HepG2 (cell line): ENCODE measurements around the gene ZCWPW2. TPM values are rescaled to one million over a fixed set of nuclear protein-coding genes. Genes with fewer than 3 reads are reported as not detected.

ENCODE experiments used
- FOXA3 ChIP-seq: IDR thresholded peaks from 2 replicates; pipeline ENCODE4 v1.6.1; 2016; ENCODE audit warnings: missing genetic modification reagents, missing compliant biosample characterization
- ISL2 ChIP-seq: sonication (generic); formaldehyde crosslinking; IDR thresholded peaks from 2 replicates; pipeline ENCODE4 v1.5.0; 2020; ENCODE audit warnings: missing genetic modification reagents
- NFIC ChIP-seq: IDR thresholded peaks from 2 replicates; pipeline ENCODE4 v1.6.1; 2012; ENCODE audit warnings: mild to moderate bottlenecking, low read length, inconsistent platforms
- POGZ ChIP-seq: sonication (generic); formaldehyde crosslinking; IDR thresholded peaks from 2 replicates; pipeline ENCODE4 v1.4.0; 2020; ENCODE audit warnings: mild to moderate bottlenecking, missing genetic modification reagents
- RARA ChIP-seq: IDR thresholded peaks from 2 replicates; pipeline ENCODE4 v1.6.1; 2016; ENCODE audit warnings: missing genetic modification reagents, missing compliant biosample characterization
- RBFOX2 ChIP-seq: fragments of 200-400 bp; formaldehyde crosslinking; IDR thresholded peaks from 2 replicates; pipeline ENCODE4 v1.6.1; 2017; ENCODE audit warnings: low read depth, mild to moderate bottlenecking, low read length
- RCOR2 ChIP-seq: IDR thresholded peaks from 2 replicates; pipeline ENCODE4 v1.6.1; 2016; ENCODE audit warnings: missing biosample characterization, missing genetic modification reagents
- RXRB ChIP-seq: IDR thresholded peaks from 2 replicates; pipeline ENCODE4 v1.6.1; 2016; ENCODE audit warnings: borderline replicate concordance, missing genetic modification reagents, missing compliant biosample characterization
- SOX5 ChIP-seq: IDR thresholded peaks from 2 replicates; pipeline ENCODE4 v1.6.1; 2016; ENCODE audit warnings: borderline replicate concordance
- polyA plus RNA-seq, 8 experiments: library from polyadenylated mRNA; depleted of rRNA in 3 of 8; stranded (reverse) in 7 of 8; unstranded in 1 of 8; fragments of >200 nt; fragmentation: Illumina TruSeq in 4 of 8; extraction: Trizol in 4 of 8; gene quantifications; 2 replicates each; pipeline versions ENCODE4 v1.2.1 to v1.2.3, GENCODE V29; 2011 to 2016; ENCODE audit warnings: low read depth in 4 of 8, missing spikeins in 1 of 8, mixed read lengths in 1 of 8; ENCODE audit not compliant: insufficient read depth in 1 of 8
- total RNA-seq, 5 experiments: library from RNA; depleted of rRNA; stranded (reverse); fragments of >200 nt; fragmentation: Illumina TruSeq; extraction: Trizol; gene quantifications; 2 replicates each; pipeline ENCODE4 v1.2.3, GENCODE V29; 2016; ENCODE audit warnings: low read depth in 1 of 5
- TF ChIP-seq, protein P1 (sequence below): sonication (generic); formaldehyde crosslinking; conservative IDR thresholded peaks from 2 replicates; pipeline ENCODE4 v1.4.0; 2020; ENCODE audit warnings: mild to moderate bottlenecking, missing genetic modification reagents, moderate library complexity
- TF ChIP-seq, protein P2 (sequence below): sonication (generic); formaldehyde crosslinking; IDR thresholded peaks from 2 replicates; pipeline ENCODE4 v1.4.0; 2020; ENCODE audit warnings: missing genetic modification reagents
- TF ChIP-seq, protein P3 (sequence below): IDR thresholded peaks from 2 replicates; pipeline ENCODE4 v1.6.1; 2012; ENCODE audit warnings: low read depth, low read length, improper control_type of control experiment
- TF ChIP-seq, protein P4 (sequence below): sonication (generic); formaldehyde crosslinking; IDR thresholded peaks from one replicate; pipeline ENCODE4 v1.5.1; 2020; ENCODE audit warnings: mild to moderate bottlenecking, missing genetic modification reagents; ENCODE audit errors: not compliant biosample characterization

ZCWPW2 gene
- total and polyA plus RNA-seq, 2 of the 13 experiments (the other 11 are each of a cell fraction or from before 2014, with no cell fraction given): 0.17 to 0.53 TPM

DNA sequence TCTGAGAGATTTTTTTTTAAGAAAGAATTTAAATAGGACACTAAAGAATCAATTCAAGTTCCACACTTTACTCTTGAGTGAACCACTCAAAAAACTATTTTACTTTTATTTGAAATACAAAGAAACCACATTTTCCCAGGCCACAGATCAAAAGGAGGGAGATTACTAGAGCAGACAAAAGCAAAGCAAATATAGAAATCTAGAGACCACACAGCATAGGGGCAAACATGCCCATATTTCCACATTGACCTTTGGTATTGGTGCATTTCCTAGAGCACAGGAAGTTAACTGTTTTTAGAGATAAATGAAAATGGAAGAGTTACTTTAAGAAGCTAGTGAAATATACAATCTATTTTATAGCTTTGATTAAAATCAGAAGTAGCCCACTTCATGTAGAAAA, 27.5 kb upstream of the ZCWPW2 start (continued):
- TF ChIP-seq, protein P1, sequence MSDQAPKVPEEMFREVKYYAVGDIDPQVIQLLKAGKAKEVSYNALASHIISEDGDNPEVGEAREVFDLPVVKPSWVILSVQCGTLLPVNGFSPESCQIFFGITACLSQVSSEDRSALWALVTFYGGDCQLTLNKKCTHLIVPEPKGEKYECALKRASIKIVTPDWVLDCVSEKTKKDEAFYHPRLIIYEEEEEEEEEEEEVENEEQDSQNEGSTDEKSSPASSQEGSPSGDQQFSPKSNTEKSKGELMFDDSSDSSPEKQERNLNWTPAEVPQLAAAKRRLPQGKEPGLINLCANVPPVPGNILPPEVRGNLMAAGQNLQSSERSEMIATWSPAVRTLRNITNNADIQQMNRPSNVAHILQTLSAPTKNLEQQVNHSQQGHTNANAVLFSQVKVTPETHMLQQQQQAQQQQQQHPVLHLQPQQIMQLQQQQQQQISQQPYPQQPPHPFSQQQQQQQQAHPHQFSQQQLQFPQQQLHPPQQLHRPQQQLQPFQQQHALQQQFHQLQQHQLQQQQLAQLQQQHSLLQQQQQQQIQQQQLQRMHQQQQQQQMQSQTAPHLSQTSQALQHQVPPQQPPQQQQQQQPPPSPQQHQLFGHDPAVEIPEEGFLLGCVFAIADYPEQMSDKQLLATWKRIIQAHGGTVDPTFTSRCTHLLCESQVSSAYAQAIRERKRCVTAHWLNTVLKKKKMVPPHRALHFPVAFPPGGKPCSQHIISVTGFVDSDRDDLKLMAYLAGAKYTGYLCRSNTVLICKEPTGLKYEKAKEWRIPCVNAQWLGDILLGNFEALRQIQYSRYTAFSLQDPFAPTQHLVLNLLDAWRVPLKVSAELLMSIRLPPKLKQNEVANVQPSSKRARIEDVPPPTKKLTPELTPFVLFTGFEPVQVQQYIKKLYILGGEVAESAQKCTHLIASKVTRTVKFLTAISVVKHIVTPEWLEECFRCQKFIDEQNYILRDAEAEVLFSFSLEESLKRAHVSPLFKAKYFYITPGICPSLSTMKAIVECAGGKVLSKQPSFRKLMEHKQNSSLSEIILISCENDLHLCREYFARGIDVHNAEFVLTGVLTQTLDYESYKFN (CRISPR knock-in tag): peak; percentile 77
- TF ChIP-seq RARA (CRISPR knock-in tag) (peak; percentile 70), RXRB (CRISPR knock-in tag) (0 out of 2 replicates have a peak, but pooled peaks have one; percentile 29), ISL2 (CRISPR knock-in tag) (peak; percentile 83), POGZ (CRISPR knock-in tag) (peak; percentile 80), SOX5 (peak; percentile 63; the same call in 1 of the 2 replicates), RBFOX2 (no peak), NFIC (peak; percentile 59; the same call in 1 of the 2 replicates), RCOR2 (CRISPR knock-in tag) (0 out of 2 replicates have a peak, but pooled peaks have one; percentile 30), FOXA3 (CRISPR knock-in tag) (peak; percentile 60)
- TF ChIP-seq, protein P2, sequence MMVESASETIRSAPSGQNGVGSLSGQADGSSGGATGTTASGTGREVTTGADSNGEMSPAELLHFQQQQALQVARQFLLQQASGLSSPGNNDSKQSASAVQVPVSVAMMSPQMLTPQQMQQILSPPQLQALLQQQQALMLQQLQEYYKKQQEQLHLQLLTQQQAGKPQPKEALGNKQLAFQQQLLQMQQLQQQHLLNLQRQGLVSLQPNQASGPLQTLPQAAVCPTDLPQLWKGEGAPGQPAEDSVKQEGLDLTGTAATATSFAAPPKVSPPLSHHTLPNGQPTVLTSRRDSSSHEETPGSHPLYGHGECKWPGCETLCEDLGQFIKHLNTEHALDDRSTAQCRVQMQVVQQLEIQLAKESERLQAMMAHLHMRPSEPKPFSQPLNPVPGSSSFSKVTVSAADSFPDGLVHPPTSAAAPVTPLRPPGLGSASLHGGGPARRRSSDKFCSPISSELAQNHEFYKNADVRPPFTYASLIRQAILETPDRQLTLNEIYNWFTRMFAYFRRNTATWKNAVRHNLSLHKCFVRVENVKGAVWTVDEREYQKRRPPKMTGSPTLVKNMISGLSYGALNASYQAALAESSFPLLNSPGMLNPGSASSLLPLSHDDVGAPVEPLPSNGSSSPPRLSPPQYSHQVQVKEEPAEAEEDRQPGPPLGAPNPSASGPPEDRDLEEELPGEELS (CRISPR knock-in tag): peak; percentile 43; the same call in 1 of the 2 replicates
- TF ChIP-seq, protein P3, sequence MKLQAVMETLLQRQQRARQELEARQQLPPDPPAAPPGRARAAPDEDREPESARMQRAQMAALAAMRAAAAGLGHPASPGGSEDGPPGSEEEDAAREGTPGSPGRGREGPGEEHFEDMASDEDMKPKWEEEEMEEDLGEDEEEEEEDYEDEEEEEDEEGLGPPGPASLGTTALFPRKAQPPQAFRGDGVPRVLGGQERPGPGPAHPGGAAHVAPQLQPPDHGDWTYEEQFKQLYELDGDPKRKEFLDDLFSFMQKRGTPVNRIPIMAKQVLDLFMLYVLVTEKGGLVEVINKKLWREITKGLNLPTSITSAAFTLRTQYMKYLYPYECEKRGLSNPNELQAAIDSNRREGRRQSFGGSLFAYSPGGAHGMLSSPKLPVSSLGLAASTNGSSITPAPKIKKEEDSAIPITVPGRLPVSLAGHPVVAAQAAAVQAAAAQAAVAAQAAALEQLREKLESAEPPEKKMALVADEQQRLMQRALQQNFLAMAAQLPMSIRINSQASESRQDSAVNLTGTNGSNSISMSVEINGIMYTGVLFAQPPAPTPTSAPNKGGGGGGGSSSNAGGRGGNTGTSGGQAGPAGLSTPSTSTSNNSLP: no peak
- TF ChIP-seq, protein P4, sequence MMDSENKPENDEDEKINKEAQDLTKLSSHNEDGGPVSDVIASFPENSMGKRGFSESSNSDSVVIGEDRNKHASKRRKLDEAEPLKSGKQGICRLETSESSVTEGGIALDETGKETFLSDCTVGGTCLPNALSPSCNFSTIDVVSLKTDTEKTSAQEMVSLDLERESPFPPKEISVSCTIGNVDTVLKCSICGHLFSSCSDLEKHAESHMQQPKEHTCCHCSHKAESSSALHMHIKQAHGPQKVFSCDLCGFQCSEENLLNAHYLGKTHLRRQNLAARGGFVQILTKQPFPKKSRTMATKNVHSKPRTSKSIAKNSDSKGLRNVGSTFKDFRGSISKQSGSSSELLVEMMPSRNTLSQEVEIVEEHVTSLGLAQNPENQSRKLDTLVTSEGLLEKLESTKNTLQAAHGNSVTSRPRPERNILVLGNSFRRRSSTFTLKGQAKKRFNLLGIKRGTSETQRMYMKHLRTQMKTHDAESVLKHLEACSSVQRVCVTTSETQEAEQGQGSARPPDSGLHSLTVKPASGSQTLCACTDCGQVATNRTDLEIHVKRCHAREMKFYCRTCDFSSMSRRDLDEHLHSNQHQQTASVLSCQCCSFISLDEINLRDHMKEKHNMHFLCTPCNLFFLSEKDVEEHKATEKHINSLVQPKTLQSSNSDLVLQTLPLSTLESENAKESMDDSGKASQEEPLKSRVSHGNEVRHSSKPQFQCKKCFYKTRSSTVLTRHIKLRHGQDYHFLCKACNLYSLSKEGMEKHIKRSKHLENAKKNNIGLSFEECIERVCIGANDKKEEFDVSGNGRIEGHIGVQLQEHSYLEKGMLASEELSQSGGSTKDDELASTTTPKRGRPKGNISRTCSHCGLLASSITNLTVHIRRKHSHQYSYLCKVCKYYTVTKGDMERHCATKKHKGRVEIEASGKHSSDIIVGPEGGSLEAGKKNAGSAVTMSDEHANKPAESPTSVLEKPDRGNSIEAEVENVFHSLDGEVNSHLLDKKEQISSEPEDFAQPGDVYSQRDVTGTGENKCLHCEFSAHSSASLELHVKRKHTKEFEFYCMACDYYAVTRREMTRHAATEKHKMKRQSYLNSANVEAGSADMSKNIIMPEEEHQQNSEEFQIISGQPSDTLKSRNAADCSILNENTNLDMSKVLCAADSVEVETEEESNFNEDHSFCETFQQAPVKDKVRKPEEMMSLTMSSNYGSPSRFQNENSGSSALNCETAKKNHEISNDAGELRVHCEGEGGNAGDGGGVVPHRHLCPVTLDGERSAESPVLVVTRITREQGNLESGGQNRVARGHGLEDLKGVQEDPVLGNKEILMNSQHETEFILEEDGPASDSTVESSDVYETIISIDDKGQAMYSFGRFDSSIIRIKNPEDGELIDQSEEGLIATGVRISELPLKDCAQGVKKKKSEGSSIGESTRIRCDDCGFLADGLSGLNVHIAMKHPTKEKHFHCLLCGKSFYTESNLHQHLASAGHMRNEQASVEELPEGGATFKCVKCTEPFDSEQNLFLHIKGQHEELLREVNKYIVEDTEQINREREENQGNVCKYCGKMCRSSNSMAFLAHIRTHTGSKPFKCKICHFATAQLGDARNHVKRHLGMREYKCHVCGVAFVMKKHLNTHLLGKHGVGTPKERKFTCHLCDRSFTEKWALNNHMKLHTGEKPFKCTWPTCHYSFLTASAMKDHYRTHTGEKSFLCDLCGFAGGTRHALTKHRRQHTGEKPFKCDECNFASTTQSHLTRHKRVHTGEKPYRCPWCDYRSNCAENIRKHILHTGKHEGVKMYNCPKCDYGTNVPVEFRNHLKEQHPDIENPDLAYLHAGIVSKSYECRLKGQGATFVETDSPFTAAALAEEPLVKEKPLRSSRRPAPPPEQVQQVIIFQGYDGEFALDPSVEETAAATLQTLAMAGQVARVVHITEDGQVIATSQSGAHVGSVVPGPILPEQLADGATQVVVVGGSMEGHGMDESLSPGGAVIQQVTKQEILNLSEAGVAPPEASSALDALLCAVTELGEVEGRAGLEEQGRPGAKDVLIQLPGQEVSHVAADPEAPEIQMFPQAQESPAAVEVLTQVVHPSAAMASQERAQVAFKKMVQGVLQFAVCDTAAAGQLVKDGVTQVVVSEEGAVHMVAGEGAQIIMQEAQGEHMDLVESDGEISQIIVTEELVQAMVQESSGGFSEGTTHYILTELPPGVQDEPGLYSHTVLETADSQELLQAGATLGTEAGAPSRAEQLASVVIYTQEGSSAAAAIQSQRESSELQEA (CRISPR knock-in tag): no peak
